SU-DHL-6 (cell line): ENCODE measurements around the gene SCGN.

ENCODE experiments used
- CTCF ChIP-seq: fragments of 200-600 bp; sonication (generic); IDR thresholded peaks from one replicate; pipeline ENCODE4 v1.5.1; 2017; ENCODE audit warnings: antibody characterized with exemption, mild to moderate bottlenecking, low read length, moderate library complexity; ENCODE audit not compliant: insufficient read depth, poor library complexity, severe bottlenecking
- EZH2phosphoT487 ChIP-seq: fragments of 200-600 bp; sonication (generic), shearing (Covaris generic); conservative IDR thresholded peaks from 2 replicates; pipeline ENCODE4 v1.6.1; 2018; ENCODE audit warnings: mild to moderate bottlenecking, antibody characterized with exemption, low read length, moderate library complexity, mixed read lengths

- no peak for TF ChIP-seq CTCF
- TF ChIP-seq EZH2phosphoT487 = no peak
Observed at GRCh38 chr6:25670208-25670607, 18.2 kb downstream of the SCGN start.
